ENCODE data around the gene PRELID2. TPM values are rescaled to one million over a fixed set of nuclear protein-coding genes. Genes with fewer than 3 reads are reported as not detected.
"Not testable (repeated sequence)": the region's sequence is repeated elsewhere in the genome, so short reads cannot be mapped to it uniquely, and the experiment has no call there.

The PRELID2 gene
- total RNA-seq, 2 donors from 2014 or later = 4.1 to 5.4 TPM

GRCh38 chr5:145869753-145870152, 34.6 kb upstream of the PRELID2 start:
- no peak for TF ChIP-seq POLR2A (IDR thresholded peaks at IDR 0.05)
- TF ChIP-seq POLR2AphosphoS5 (IDR thresholded peaks at IDR 0.05) = no peak
- TF ChIP-seq CTCF (IDR thresholded peaks at IDR 0.05) = no peak
- no peak for DNase-seq (ENCODE audit: low spot score)
- no peaks in the 10 kb centered on the region for H3K4me1 ChIP-seq (replicated peaks)

GRCh38 chr5:145867806-145868205, 32.7 kb upstream of the PRELID2 start:
- no peak overlapping the region for H3K4me3 ChIP-seq
- H3K36me3 ChIP-seq = no peaks in the 10 kb centered on the region
- WGBS = 24% methylated on average over 1 of the region's 1 CpG
- H3K4me1 ChIP-seq (replicated peaks) = no peaks in the 10 kb centered on the region
- no peaks in the 10 kb centered on the region for H3K9me3 ChIP-seq
- no peak for DNase-seq (ENCODE audit: low spot score)
- intact Hi-C loops (cut with DNase I) = no loop called here
- TF ChIP-seq POLR2A (IDR thresholded peaks at IDR 0.05) = no peak
- no peak for TF ChIP-seq POLR2AphosphoS5 (IDR thresholded peaks at IDR 0.05)
- no peak for TF ChIP-seq CTCF (IDR thresholded peaks at IDR 0.05)
- no peaks in the 10 kb centered on the region for H3K27me3 ChIP-seq (replicated peaks; ENCODE audit: insufficient read depth)
- H3K27ac ChIP-seq = no peak overlapping the region

More at GRCh38 chr5:145869753-145870152, 34.6 kb upstream of the PRELID2 start:
- Histone ChIP-seq H3K9me3 (no peaks in the 10 kb centered on the region), H3K36me3 (no peaks in the 10 kb centered on the region), H3K4me3 (no peak overlapping the region), H3K27me3 (replicated peaks; ENCODE audit: insufficient read depth) (no peaks in the 10 kb centered on the region), H3K27ac (no peak overlapping the region)
- WGBS = 75% methylated on average over 4 of the region's 4 CpGs
- intact Hi-C loops (cut with DNase I) = no loop called here

GRCh38 chr5:145864432-145864831, 29.3 kb upstream of the PRELID2 start:
- not testable (repeated sequence) for H3K9me3 ChIP-seq
- WGBS = 94% methylated on average over 2 of the region's 2 CpGs

GRCh38 chr5:145863003-145863402, 27.9 kb upstream of the PRELID2 start:
- TF ChIP-seq POLR2AphosphoS5 (IDR thresholded peaks at IDR 0.05) (no peak), CTCF (IDR thresholded peaks at IDR 0.05) (no peak), POLR2A (IDR thresholded peaks at IDR 0.05) (no peak)
- intact Hi-C loops (cut with DNase I) = no loop called here
- DNase-seq (ENCODE audit: low spot score) = no peak
- H3K4me3 ChIP-seq = no peak overlapping the region
- no peaks in the 10 kb centered on the region for H3K9me3 ChIP-seq
- no peaks in the 10 kb centered on the region for H3K27me3 ChIP-seq (replicated peaks; ENCODE audit: insufficient read depth)
- 45% methylated on average over 3 of the region's 3 CpGs for WGBS
- no peaks in the 10 kb centered on the region for H3K36me3 ChIP-seq
- H3K4me1 ChIP-seq (replicated peaks) = no peaks in the 10 kb centered on the region
- H3K27ac ChIP-seq = no peak overlapping the region

More at GRCh38 chr5:145864432-145864831, 29.3 kb upstream of the PRELID2 start:
- H3K4me1 ChIP-seq (replicated peaks); DNase-seq (ENCODE audit: low spot score); H3K27me3 ChIP-seq (replicated peaks; ENCODE audit: insufficient read depth); H3K4me3 ChIP-seq; H3K27ac ChIP-seq; H3K36me3 ChIP-seq; intact Hi-C loops (cut with DNase I): not testable (repeated sequence)

- H3K4me3 ChIP-seq = no peak overlapping the region
Observed at GRCh38 chr5:145859897-145860296, 24.8 kb upstream of the PRELID2 start.

More at GRCh38 chr5:145859897-145860296, 24.8 kb upstream of the PRELID2 start:
- Histone ChIP-seq H3K36me3 (no peaks in the 10 kb centered on the region), H3K27ac (no peak overlapping the region), H3K9me3 (no peaks in the 10 kb centered on the region), H3K4me1 (replicated peaks) (no peaks in the 10 kb centered on the region), H3K27me3 (replicated peaks; ENCODE audit: insufficient read depth) (no peaks in the 10 kb centered on the region)
- no peak for TF ChIP-seq POLR2AphosphoS5 (IDR thresholded peaks at IDR 0.05)
- no peak for TF ChIP-seq CTCF (IDR thresholded peaks at IDR 0.05)
- TF ChIP-seq POLR2A (IDR thresholded peaks at IDR 0.05) = no peak
- DNase-seq (ENCODE audit: low spot score) = no peak
- intact Hi-C loops (cut with DNase I) = no loop called here
- WGBS = 78% methylated on average over 3 of the region's 3 CpGs

Measured in prostate gland (tissue), 2 donors.